HepG2 (cell line): ENCODE measurements around the gene ZIC4. TPM values are rescaled to one million over a fixed set of nuclear protein-coding genes. Genes with fewer than 3 reads are reported as not detected.
A peak's percentile ranks its signal among the peaks of the same experiment; 100 is the strongest.

Source experiments
- ATF1 ChIP-seq: IDR thresholded peaks from 2 replicates; pipeline ENCODE4 v1.6.1; 2016; ENCODE audit warnings: mild to moderate bottlenecking, control low read depth
- ATF4 ChIP-seq, 2 experiments: fragments of 450-650 bp in 1 of 2; sonication (generic) in 1 of 2; formaldehyde crosslinking; IDR thresholded peaks; 2 replicates each; pipeline versions ENCODE4 v1.5.0 to v1.8.0; 2020 to 2022; ENCODE audit warnings: mild to moderate bottlenecking in 1 of 2, missing genetic modification reagents in 1 of 2
- CBFB ChIP-seq: sonication (generic); formaldehyde crosslinking; IDR thresholded peaks from 2 replicates; pipeline ENCODE4 v1.4.0; 2020; ENCODE audit warnings: missing genetic modification reagents
- CEBPB ChIP-seq: IDR thresholded peaks from 2 replicates; pipeline ENCODE4 v1.6.1; 2011; ENCODE audit warnings: low read depth, low read length, improper control_type of control experiment, borderline replicate concordance
- CEBPZ ChIP-seq: IDR thresholded peaks from 2 replicates; pipeline ENCODE4 v1.6.1; 2012; ENCODE audit warnings: low read length, improper control_type of control experiment
- CTCF ChIP-seq: sonication (generic); formaldehyde crosslinking; IDR thresholded peaks from 2 replicates; pipeline ENCODE4 v1.5.0; 2020; ENCODE audit warnings: mild to moderate bottlenecking, missing genetic modification reagents, moderate library complexity
- GATAD1 ChIP-seq: IDR thresholded peaks from 2 replicates; pipeline ENCODE4 v1.6.1; 2016; ENCODE audit warnings: missing genetic modification reagents, missing compliant biosample characterization
- HMG20B ChIP-seq: conservative IDR thresholded peaks from 2 replicates; pipeline ENCODE4 v1.6.1; 2016; ENCODE audit warnings: missing genetic modification reagents, missing compliant biosample characterization
- MAFG ChIP-seq: sonication (generic); formaldehyde crosslinking; IDR thresholded peaks from 2 replicates; pipeline ENCODE4 v1.5.1; 2020; ENCODE audit warnings: mild to moderate bottlenecking, missing genetic modification reagents
- MAX ChIP-seq: IDR thresholded peaks from 2 replicates; pipeline ENCODE4 v1.6.1; 2012; ENCODE audit warnings: inconsistent platforms
- MXD3 ChIP-seq: IDR thresholded peaks from 2 replicates; pipeline ENCODE4 v1.6.1; 2016; ENCODE audit warnings: mild to moderate bottlenecking, missing biosample characterization, missing genetic modification reagents
- NONO ChIP-seq, 2 experiments: fragments of 450-650 bp in 1 of 2; sonication (generic) in 1 of 2; formaldehyde crosslinking in 1 of 2; IDR thresholded peaks in 1 of 2; conservative IDR thresholded peaks in 1 of 2; 2 replicates each; pipeline versions ENCODE4 v1.6.1 to v1.8.0; 2017 to 2022; ENCODE audit warnings: mild to moderate bottlenecking in 1 of 2, missing genetic modification reagents in 1 of 2, moderate library complexity in 1 of 2
- POGZ ChIP-seq: sonication (generic); formaldehyde crosslinking; IDR thresholded peaks from 2 replicates; pipeline ENCODE4 v1.4.0; 2020; ENCODE audit warnings: mild to moderate bottlenecking, missing genetic modification reagents
- SOX6 ChIP-seq, 2 experiments: fragments of 450-650 bp in 1 of 2; sonication (generic) in 1 of 2; formaldehyde crosslinking in 1 of 2; IDR thresholded peaks; 2 replicates each; pipeline versions ENCODE4 v1.4.0 to v1.6.1; 2017 to 2020; ENCODE audit warnings: antibody characterized with exemption in 1 of 2, mild to moderate bottlenecking in 1 of 2, missing genetic modification reagents in 1 of 2
- TAF15 ChIP-seq: fragments of 200-400 bp; formaldehyde crosslinking; IDR thresholded peaks from one replicate; pipeline ENCODE4 v1.6.1; 2018; ENCODE audit warnings: mild to moderate bottlenecking, low read depth, low read length; ENCODE audit not compliant: poor library complexity, severe bottlenecking
- TARDBP ChIP-seq: sonication (generic); formaldehyde crosslinking; IDR thresholded peaks from 2 replicates; pipeline ENCODE4 v1.8.0; 2022; ENCODE audit warnings: mild to moderate bottlenecking, missing genetic modification reagents
- ZBTB20 ChIP-seq: sonication (generic); formaldehyde crosslinking; IDR thresholded peaks from 2 replicates; pipeline ENCODE4 v1.8.1; 2023; ENCODE audit warnings: missing genetic modification reagents, low read depth, mild to moderate bottlenecking, borderline replicate concordance
- ZNF232 ChIP-seq: sonication (generic); formaldehyde crosslinking; IDR thresholded peaks from 2 replicates; pipeline ENCODE4 v1.4.0; 2020; ENCODE audit warnings: missing genetic modification reagents, borderline replicate concordance
- ZNF317 ChIP-seq: sonication (generic); formaldehyde crosslinking; IDR thresholded peaks from 2 replicates; pipeline ENCODE4 v1.5.0; 2020; ENCODE audit warnings: mild to moderate bottlenecking, missing genetic modification reagents
- ZNF503 ChIP-seq: sonication (generic); formaldehyde crosslinking; IDR thresholded peaks from 2 replicates; pipeline ENCODE4 v1.4.0; 2020; ENCODE audit warnings: missing genetic modification reagents
- polyA plus RNA-seq, 8 experiments: library from polyadenylated mRNA; depleted of rRNA in 3 of 8; stranded (reverse) in 7 of 8; unstranded in 1 of 8; fragments of >200 nt; fragmentation: Illumina TruSeq in 4 of 8; extraction: Trizol in 4 of 8; gene quantifications; 2 replicates each; pipeline versions ENCODE4 v1.2.1 to v1.2.3, GENCODE V29; 2011 to 2016; ENCODE audit warnings: low read depth in 4 of 8, missing spikeins in 1 of 8, mixed read lengths in 1 of 8; ENCODE audit not compliant: insufficient read depth in 1 of 8
- total RNA-seq, 5 experiments: library from RNA; depleted of rRNA; stranded (reverse); fragments of >200 nt; fragmentation: Illumina TruSeq; extraction: Trizol; gene quantifications; 2 replicates each; pipeline ENCODE4 v1.2.3, GENCODE V29; 2016; ENCODE audit warnings: low read depth in 1 of 5

The ZIC4 gene
- total and polyA plus RNA-seq, 2 of the 13 experiments (the other 11 are each of a cell fraction or from before 2014, with no cell fraction given) = not detected

- no peak for TF ChIP-seq CEBPZ
- peak; percentile 26; the same call in 1 of the 2 replicates for TF ChIP-seq ZBTB20 (CRISPR knock-in tag)
- no peak for TF ChIP-seq TAF15
- no peak for TF ChIP-seq CTCF
- no peak for TF ChIP-seq NONO (IDR thresholded peaks at IDR 0.05)
- TF ChIP-seq NONO (CRISPR knock-in tag; conservative IDR thresholded peaks at IDR 0.05) = 0 out of 2 replicates have a peak, but pooled peaks have one; percentile 33
- TF ChIP-seq ATF1 (CRISPR knock-in tag) = 0 out of 2 replicates have a peak, but pooled peaks have one; percentile 30
- no peak for TF ChIP-seq MAFG (CRISPR knock-in tag)
- TF ChIP-seq ATF4 (CRISPR knock-in tag; IDR thresholded peaks at IDR 0.05) = peak in 1 of 2 experiments; percentile 48; a peak in 1 of 4 replicates
- TF ChIP-seq MXD3 (CRISPR knock-in tag) = no peak
- 0 out of 2 replicates have a peak, but pooled peaks have one; percentile 35 for TF ChIP-seq ZNF503 (CRISPR knock-in tag)
- peak; percentile 63; the same call in 1 of the 2 replicates for TF ChIP-seq ZNF317 (CRISPR knock-in tag)
- no peak for TF ChIP-seq ZNF232 (CRISPR knock-in tag)
- TF ChIP-seq HMG20B (CRISPR knock-in tag) = 0 out of 2 replicates have a peak, but pooled peaks have one; percentile 65
- TF ChIP-seq MAX = peak; percentile 66
- TF ChIP-seq CBFB = peak; percentile 53; the same call in 1 of the 2 replicates
- no peak for TF ChIP-seq SOX6 (IDR thresholded peaks at IDR 0.05)
- peak; percentile 91 for TF ChIP-seq SOX6 (CRISPR knock-in tag; IDR thresholded peaks at IDR 0.05)
- TF ChIP-seq GATAD1 (CRISPR knock-in tag) = 0 out of 2 replicates have a peak, but pooled peaks have one; percentile 30
- peak; percentile 69 for TF ChIP-seq POGZ (CRISPR knock-in tag)
- peak; percentile 79 for TF ChIP-seq TARDBP (CRISPR knock-in tag)
- peak; percentile 93 for TF ChIP-seq CEBPB
These were observed 37.7 kb downstream of the ZIC4 start (continued) for GRCh38 chr3:147368561-147369221.
